Epithelial cell of proximal tubule (primary cell): ENCODE measurements around the gene TMEM60. TPM values are rescaled to one million over a fixed set of nuclear protein-coding genes. Genes with fewer than 3 reads are reported as not detected.

Experiments used
- DNase-seq: peaks from one replicate; pipeline ENCODE4 v3.0.0-alpha.2; 2011; ENCODE audit warnings: low read depth
- H3K4me3 ChIP-seq: 2 replicates; pipeline ENCODE4 v1.5.1; 2011; ENCODE audit warnings: low read depth, mild to moderate bottlenecking, low read length
- total RNA-seq: library from RNA; depleted of rRNA; stranded (reverse); fragments of >200 nt; gene quantifications from 2 replicates; pipeline ENCODE4 v1.2.3, GENCODE V29; 2015
- TF ChIP-seq, protein P1 (sequence below): conservative IDR thresholded peaks from 2 replicates; pipeline ENCODE4 v1.5.1; 2012; ENCODE audit warnings: low read depth, mild to moderate bottlenecking, low read length

TMEM60 gene
- total RNA-seq, 1 donor from 2014 or later, result 16.2 TPM

DNA sequence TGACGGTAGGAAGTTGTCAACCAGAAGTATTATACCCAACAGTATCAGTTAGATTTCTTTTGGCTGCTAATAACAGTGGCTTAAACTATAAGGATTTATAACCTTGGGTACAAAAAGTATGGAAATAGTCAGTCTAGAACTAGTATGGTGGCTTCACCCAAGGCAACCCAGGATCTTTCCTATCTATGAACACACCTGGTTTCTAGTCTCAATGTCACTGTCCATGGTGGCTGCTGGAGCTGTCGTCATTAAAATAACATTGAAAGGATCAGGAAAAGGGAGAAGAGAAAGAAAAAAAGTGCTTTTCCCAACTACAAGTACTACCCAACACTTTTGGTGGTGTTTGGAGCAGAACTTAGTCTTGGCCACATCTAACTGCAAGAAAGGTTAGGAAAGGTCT lies 28.1 kb upstream of the TMEM60 start:
- no peak for DNase-seq
- TF ChIP-seq, protein P1, sequence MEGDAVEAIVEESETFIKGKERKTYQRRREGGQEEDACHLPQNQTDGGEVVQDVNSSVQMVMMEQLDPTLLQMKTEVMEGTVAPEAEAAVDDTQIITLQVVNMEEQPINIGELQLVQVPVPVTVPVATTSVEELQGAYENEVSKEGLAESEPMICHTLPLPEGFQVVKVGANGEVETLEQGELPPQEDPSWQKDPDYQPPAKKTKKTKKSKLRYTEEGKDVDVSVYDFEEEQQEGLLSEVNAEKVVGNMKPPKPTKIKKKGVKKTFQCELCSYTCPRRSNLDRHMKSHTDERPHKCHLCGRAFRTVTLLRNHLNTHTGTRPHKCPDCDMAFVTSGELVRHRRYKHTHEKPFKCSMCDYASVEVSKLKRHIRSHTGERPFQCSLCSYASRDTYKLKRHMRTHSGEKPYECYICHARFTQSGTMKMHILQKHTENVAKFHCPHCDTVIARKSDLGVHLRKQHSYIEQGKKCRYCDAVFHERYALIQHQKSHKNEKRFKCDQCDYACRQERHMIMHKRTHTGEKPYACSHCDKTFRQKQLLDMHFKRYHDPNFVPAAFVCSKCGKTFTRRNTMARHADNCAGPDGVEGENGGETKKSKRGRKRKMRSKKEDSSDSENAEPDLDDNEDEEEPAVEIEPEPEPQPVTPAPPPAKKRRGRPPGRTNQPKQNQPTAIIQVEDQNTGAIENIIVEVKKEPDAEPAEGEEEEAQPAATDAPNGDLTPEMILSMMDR, result no peak
- no peak overlapping the region for H3K4me3 ChIP-seq

DNA sequence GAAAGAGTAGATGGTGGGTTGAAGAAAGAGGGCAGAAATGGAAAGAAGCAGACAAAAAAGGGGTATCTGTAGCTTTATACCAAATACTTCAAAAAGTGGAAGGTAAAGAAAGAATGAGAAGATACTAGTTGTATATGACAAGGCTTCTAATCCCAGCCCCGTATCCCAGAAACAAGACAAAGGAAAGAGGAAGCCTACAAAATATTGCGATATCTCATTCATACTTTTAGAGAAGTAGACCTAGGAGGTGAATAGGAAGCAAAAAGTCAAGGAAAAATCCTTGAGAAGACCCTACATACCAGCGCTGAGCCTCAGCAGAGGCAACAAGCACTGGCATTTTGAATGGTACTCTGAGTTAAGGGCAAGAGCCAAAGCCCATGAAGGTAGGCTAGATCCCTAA lies 26.9 kb upstream of the TMEM60 start:
- TF ChIP-seq, protein P1, result no peak
- no peak for DNase-seq
- H3K4me3 ChIP-seq, result no peak overlapping the region

GRCh38 chr7:77824636-77825035 lies 26.4 kb upstream of the TMEM60 start:
- no peak for DNase-seq
- no peak overlapping the region for H3K4me3 ChIP-seq
- TF ChIP-seq, protein P1, result no peak

GRCh38 chr7:77823787-77824186 lies 25.6 kb upstream of the TMEM60 start:
- TF ChIP-seq, protein P1, result no peak
- DNase-seq, result no peak
- no peak overlapping the region for H3K4me3 ChIP-seq

GRCh38 chr7:77822269-77822668 lies 24.0 kb upstream of the TMEM60 start:
- TF ChIP-seq, protein P1, result no peak
- no peak overlapping the region for H3K4me3 ChIP-seq
- DNase-seq, result no peak

DNA sequence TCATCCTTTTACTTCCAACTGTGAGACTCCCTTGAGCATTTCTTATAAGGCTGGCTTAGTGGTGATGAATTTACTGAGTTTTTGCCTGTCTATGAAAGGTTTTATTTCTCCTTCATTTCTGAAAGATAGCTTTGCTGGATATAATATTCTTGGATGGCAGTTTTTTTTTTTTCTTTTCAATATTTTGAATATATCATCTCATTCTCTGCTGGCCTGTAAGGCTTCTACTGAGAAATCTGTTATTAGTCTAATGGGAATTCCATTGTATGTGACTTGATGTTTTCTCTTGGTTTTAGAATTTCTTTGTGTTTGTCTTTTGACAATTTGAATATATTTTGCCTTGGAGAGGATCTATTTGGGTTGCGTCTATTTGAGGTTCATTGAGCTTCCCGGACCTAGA lies 22.7 kb upstream of the TMEM60 start:
- DNase-seq, result no peak
- H3K4me3 ChIP-seq, result no peak overlapping the region
- TF ChIP-seq, protein P1, result no peak

GRCh38 chr7:77819021-77819420 lies 20.8 kb upstream of the TMEM60 start:
- TF ChIP-seq, protein P1, result no peak
- no peak for DNase-seq
- no peak overlapping the region for H3K4me3 ChIP-seq
